ENCODE data around the gene AGAP2. TPM values are rescaled to one million over a fixed set of nuclear protein-coding genes. Genes with fewer than 3 reads are reported as not detected.

AGAP2 gene
- total and polyA plus RNA-seq, 2 of the 13 experiments (the other 11 are each of a cell fraction or from before 2014, with no cell fraction given): 0.38 to 0.45 TPM

GRCh38 chr12:57726151-57726883 lies 12.2 kb downstream of the AGAP2 start (continued):
- TF ChIP-seq ZNF724P (CRISPR knock-in tag; IDR thresholded peaks at IDR 0.05; ENCODE audit: borderline replicate concordance) (0 out of 2 replicates have a peak, but pooled peaks have one; percentile 39), PAX8 (CRISPR knock-in tag; IDR thresholded peaks at IDR 0.05; ENCODE audit: borderline replicate concordance) (no peak), ZNF552 (CRISPR knock-in tag; IDR thresholded peaks at IDR 0.05; ENCODE audit: borderline replicate concordance) (no peak), ZMAT3 (CRISPR knock-in tag; conservative IDR thresholded peaks at IDR 0.05) (0 out of 2 replicates have a peak, but pooled peaks have one; percentile 42), TIGD3 (CRISPR knock-in tag; IDR thresholded peaks at IDR 0.05; ENCODE audit: borderline replicate concordance) (no peak), NR2F1 (CRISPR knock-in tag; IDR thresholded peaks at IDR 0.05) (no peak), E2F5 (CRISPR knock-in tag; conservative IDR thresholded peaks at IDR 0.05) (no peak), AFF4 (CRISPR knock-in tag; IDR thresholded peaks at IDR 0.05) (no peak), NONO (IDR thresholded peaks at IDR 0.05) (no peak), NONO (CRISPR knock-in tag; conservative IDR thresholded peaks at IDR 0.05) (peak; percentile 48; the same call in 1 of the 2 replicates), HDAC1 (CRISPR knock-in tag; IDR thresholded peaks at IDR 0.05) (peak; percentile 42; the same call in 1 of the 2 replicates), BRCA1 (CRISPR knock-in tag; IDR thresholded peaks at IDR 0.05) (no peak), ZHX1 (CRISPR knock-in tag; IDR thresholded peaks at IDR 0.05; ENCODE audit: low read depth) (no peak), ZNF790 (CRISPR knock-in tag; IDR thresholded peaks at IDR 0.05; ENCODE audit: borderline replicate concordance) (no peak), ZFP1 (CRISPR knock-in tag; IDR thresholded peaks at IDR 0.05) (no peak), ZNF619 (CRISPR knock-in tag; IDR thresholded peaks at IDR 0.05) (0 out of 2 replicates have a peak, but pooled peaks have one; percentile 71), ZNF501 (CRISPR knock-in tag; IDR thresholded peaks at IDR 0.05) (peak; percentile 82), ZFP36 (IDR thresholded peaks at IDR 0.05; ENCODE audit: borderline replicate concordance, low read depth, low read length, partially characterized antibody) (no peak), NR2F2 (IDR thresholded peaks at IDR 0.05; ENCODE audit: borderline replicate concordance, low read depth) (no peak), ZFP41 (CRISPR knock-in tag; IDR thresholded peaks at IDR 0.05; ENCODE audit: borderline replicate concordance) (no peak), ZNF782 (CRISPR knock-in tag; IDR thresholded peaks at IDR 0.05; ENCODE audit: borderline replicate concordance) (no peak)
